Natural killer cell (primary cell): ENCODE data around the gene SMIM41. TPM values are rescaled to one million over a fixed set of nuclear protein-coding genes. Genes with fewer than 3 reads are reported as not detected.
A peak's percentile ranks its signal among the peaks of the same experiment; 100 is the strongest.

ENCODE experiments used
- ATAC-seq, 3 donors: fragments of 150-1000 bp in 2 of 3; fragments of 200-7000 bp in 1 of 3; cut with Tn5 transposase; 1 replicate in 1 of 3; 2 replicates in 2 of 3; pipeline ENCODE4 v1.10.0; 2021; ENCODE audit warnings: mild to moderate bottlenecking in 2 of 3, moderate library complexity in 2 of 3
- DNase-seq, 2 donors: peaks; one replicate each; pipeline versions ENCODE4 v3.0.0 to v3.0.0-alpha.2; 2013 to 2021; ENCODE audit warnings: mixed read lengths in 1 of 2
- H3K27ac ChIP-seq: one replicate; pipeline ENCODE4 v1.5.1; 2013; ENCODE audit warnings: mild to moderate bottlenecking, low read length
- H3K27me3 ChIP-seq: one replicate; pipeline ENCODE4 v1.6.1; 2013; ENCODE audit warnings: low read length; ENCODE audit not compliant: control insufficient read depth, insufficient read depth
- H3K36me3 ChIP-seq: one replicate; pipeline ENCODE4 v1.6.1; 2013; ENCODE audit warnings: low read length; ENCODE audit not compliant: control insufficient read depth, insufficient read depth
- H3K4me1 ChIP-seq: one replicate; pipeline ENCODE4 v1.6.1; 2013; ENCODE audit warnings: low read length; ENCODE audit not compliant: control insufficient read depth, insufficient read depth
- H3K4me3 ChIP-seq: one replicate; pipeline ENCODE4 v1.5.1; 2013; ENCODE audit warnings: low read length
- H3K9me3 ChIP-seq: one replicate; pipeline ENCODE4 v1.6.1; 2013; ENCODE audit warnings: low read length; ENCODE audit not compliant: control insufficient read depth, insufficient read depth
- H3K27ac Mint-ChIP-seq, 2 donors: one replicate each; pipeline ENCODE4 v1.8.0; 2022; ENCODE audit warnings: mild to moderate bottlenecking in 2 of 2, mixed read lengths in 2 of 2, moderate library complexity in 1 of 2
- H3K27me3 Mint-ChIP-seq, 2 donors: one replicate each; pipeline ENCODE4 v1.8.0; 2022; ENCODE audit warnings: low read depth in 2 of 2, mixed read lengths in 2 of 2
- H3K36me3 Mint-ChIP-seq: one replicate; pipeline ENCODE4 v1.8.0; 2022; ENCODE audit warnings: mixed read lengths
- H3K4me1 Mint-ChIP-seq, 2 donors: one replicate each; pipeline ENCODE4 v1.8.0; 2022; ENCODE audit warnings: mixed read lengths in 2 of 2
- H3K4me3 Mint-ChIP-seq: one replicate; pipeline ENCODE4 v1.8.0; 2022; ENCODE audit warnings: mild to moderate bottlenecking, moderate library complexity, mixed read lengths
- H3K9me3 Mint-ChIP-seq, 2 donors: one replicate each; pipeline ENCODE4 v1.8.0; 2022; ENCODE audit warnings: mixed read lengths in 2 of 2
- CTCF ChIP-seq: fragments of 200-600 bp; IDR thresholded peaks from one replicate; pipeline ENCODE4 v1.8.0; 2022; ENCODE audit warnings: antibody characterized with exemption
- WGBS: methylation state at CpG from one replicate; pipeline ENCODE4 v1.1.7; 2013; ENCODE audit warnings: missing lambda C conversion rate; ENCODE audit not compliant: insufficient coverage; 5-methylcytosine and 5-hydroxymethylcytosine counted together
- intact Hi-C: fragments of 100-400 bp; cut with micrococcal nuclease; formaldehyde crosslinking; loops from one replicate; pipeline ENCODE4 v1.14.2; 2022
- total RNA-seq, 4 donors: library from RNA; stranded (reverse); fragments of 120-200 nt in 1 of 4; gene quantifications; one replicate each; pipeline versions ENCODE4 v1.2.3 to v1.2.4, GENCODE V29; 2013 to 2022

Gene SMIM41
- total RNA-seq, 3 donors from 2014 or later (not counting 1 experiment from before 2014, with no cell fraction given) = not detected

GRCh38 chr12:52053536-52054209 lies 25.8 kb upstream of the SMIM41 start:
- Mint-ChIP-seq H3K4me1 (peaks cover 31 to 33% of the 10 kb centered on the region in 2 donors), H3K9me3 (no peaks in the 10 kb centered on the region), H3K36me3 (no peaks in the 10 kb centered on the region), H3K4me3 (no peak overlapping the region), H3K27ac (peak overlapping the region; percentile 95 to 97), H3K27me3 (peaks cover 0 to 7% of the 10 kb centered on the region in 2 donors)
- no peaks in the 10 kb centered on the region for H3K36me3 ChIP-seq
- no peak overlapping the region for H3K27ac ChIP-seq
- DNase-seq (no peak), ATAC-seq (no peak)
- WGBS = 93% methylated on average over 9 of the region's 9 CpGs
- no peaks in the 10 kb centered on the region for H3K27me3 ChIP-seq
- peaks cover 31% of the 10 kb centered on the region for H3K4me1 ChIP-seq
- H3K9me3 ChIP-seq = no peaks in the 10 kb centered on the region
- intact Hi-C loops = no loop called here
- no peak overlapping the region for H3K4me3 ChIP-seq
- no peak for TF ChIP-seq CTCF

GRCh38 chr12:52054231-52054832 lies 25.2 kb upstream of the SMIM41 start:
- Histone ChIP-seq H3K27ac (no peak overlapping the region), H3K27me3 (no peaks in the 10 kb centered on the region), H3K4me1 (peaks cover 31% of the 10 kb centered on the region), H3K9me3 (no peaks in the 10 kb centered on the region), H3K36me3 (no peaks in the 10 kb centered on the region), H3K4me3 (no peak overlapping the region)
- Mint-ChIP-seq H3K9me3 (no peaks in the 10 kb centered on the region), H3K27me3 (peaks cover 0 to 4% of the 10 kb centered on the region in 2 donors), H3K4me3 (no peak overlapping the region), H3K4me1 (peaks cover 27 to 29% of the 10 kb centered on the region in 2 donors), H3K27ac (peak overlapping the region; percentile 3 to 97), H3K36me3 (no peaks in the 10 kb centered on the region)
- 95% methylated on average over 21 of the region's 21 CpGs for WGBS
- intact Hi-C loops = no loop called here
- DNase-seq (no peak), ATAC-seq (no peak)
- TF ChIP-seq CTCF = no peak

GRCh38 chr12:52054833-52055730 lies 24.4 kb upstream of the SMIM41 start:
- WGBS = 98% methylated on average over 19 of the region's 21 CpGs
- no peaks in the 10 kb centered on the region for H3K36me3 Mint-ChIP-seq
- Histone ChIP-seq H3K27ac (no peak overlapping the region), H3K4me1 (peaks cover 25% of the 10 kb centered on the region), H3K9me3 (no peaks in the 10 kb centered on the region), H3K36me3 (no peaks in the 10 kb centered on the region), H3K27me3 (no peaks in the 10 kb centered on the region), H3K4me3 (no peak overlapping the region)
- H3K27ac Mint-ChIP-seq = peak overlapping the region; percentile 3 to 97
- TF ChIP-seq CTCF = no peak
- no peaks in the 10 kb centered on the region for H3K9me3 Mint-ChIP-seq
- H3K4me3 Mint-ChIP-seq = peak overlapping the region; percentile 17
- peaks cover 19 to 22% of the 10 kb centered on the region in 2 donors for H3K4me1 Mint-ChIP-seq
- DNase-seq (no peak), ATAC-seq (no peak)
- no peaks in the 10 kb centered on the region for H3K27me3 Mint-ChIP-seq
- intact Hi-C loops = no loop called here
